HPDE6-E6E7 (cell line): Measurements from ENCODE around the gene DISP1.

Experiments
- DNase-seq: peaks from one replicate; pipeline ENCODE4 v3.0.0; 2011; ENCODE audit warnings: missing footprints; ENCODE audit errors: extremely low spot score

Gene DISP1

DNA sequence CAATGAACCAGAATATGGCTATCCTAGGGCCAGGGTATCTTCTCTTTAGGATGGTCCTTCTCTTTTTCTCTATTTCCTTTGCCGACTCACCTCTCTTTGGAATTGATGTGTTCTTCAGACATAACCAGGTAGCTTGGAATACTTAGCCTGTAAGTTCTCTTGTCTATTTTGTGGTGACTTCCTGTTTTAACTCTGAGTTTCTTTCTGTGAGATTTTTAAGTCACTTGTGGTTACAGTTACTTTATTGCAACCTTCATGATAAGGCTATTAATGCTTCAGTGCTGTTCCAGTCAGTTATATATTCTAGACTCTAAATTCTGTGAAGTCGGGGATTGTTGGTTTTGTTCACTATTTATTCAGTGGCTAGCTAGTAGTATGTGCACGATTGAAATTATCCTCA is 46.2 kb downstream of the DISP1 start:
- no peak for DNase-seq
